ENCODE data around the gene NPW.

NPW gene

DNA sequence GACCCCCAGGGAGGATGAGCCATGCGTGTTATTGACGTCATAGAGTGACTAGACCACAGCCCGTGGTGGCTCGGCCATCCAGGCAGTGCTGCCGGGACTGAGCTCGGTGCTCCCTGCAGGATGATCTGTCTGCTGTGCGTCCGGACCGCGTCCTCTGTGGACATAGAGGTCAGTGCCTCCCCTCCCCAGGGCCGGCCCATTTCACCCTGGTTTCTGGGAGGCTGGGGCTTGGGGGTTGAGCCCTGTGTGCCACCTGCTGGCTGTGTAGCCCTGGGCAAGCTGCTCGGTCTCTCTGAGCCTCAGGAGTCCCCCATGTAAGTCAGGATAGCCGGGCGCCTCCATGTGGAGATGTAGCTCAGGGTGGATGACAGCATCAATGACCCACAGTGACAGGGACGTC is 36.5 kb downstream of the NPW start:
- no peak for DNase-seq (ENCODE audit: low read depth)
- H3K4me3 ChIP-seq (ENCODE audit: low read depth, low read length), result no peak overlapping the region
- TF ChIP-seq, protein P1, sequence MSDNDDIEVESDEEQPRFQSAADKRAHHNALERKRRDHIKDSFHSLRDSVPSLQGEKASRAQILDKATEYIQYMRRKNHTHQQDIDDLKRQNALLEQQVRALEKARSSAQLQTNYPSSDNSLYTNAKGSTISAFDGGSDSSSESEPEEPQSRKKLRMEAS (IDR thresholded peaks at IDR 0.05; ENCODE audit: low read depth, low read length), result no peak
- TF ChIP-seq, protein P2, sequence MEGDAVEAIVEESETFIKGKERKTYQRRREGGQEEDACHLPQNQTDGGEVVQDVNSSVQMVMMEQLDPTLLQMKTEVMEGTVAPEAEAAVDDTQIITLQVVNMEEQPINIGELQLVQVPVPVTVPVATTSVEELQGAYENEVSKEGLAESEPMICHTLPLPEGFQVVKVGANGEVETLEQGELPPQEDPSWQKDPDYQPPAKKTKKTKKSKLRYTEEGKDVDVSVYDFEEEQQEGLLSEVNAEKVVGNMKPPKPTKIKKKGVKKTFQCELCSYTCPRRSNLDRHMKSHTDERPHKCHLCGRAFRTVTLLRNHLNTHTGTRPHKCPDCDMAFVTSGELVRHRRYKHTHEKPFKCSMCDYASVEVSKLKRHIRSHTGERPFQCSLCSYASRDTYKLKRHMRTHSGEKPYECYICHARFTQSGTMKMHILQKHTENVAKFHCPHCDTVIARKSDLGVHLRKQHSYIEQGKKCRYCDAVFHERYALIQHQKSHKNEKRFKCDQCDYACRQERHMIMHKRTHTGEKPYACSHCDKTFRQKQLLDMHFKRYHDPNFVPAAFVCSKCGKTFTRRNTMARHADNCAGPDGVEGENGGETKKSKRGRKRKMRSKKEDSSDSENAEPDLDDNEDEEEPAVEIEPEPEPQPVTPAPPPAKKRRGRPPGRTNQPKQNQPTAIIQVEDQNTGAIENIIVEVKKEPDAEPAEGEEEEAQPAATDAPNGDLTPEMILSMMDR (IDR thresholded peaks at IDR 0.05; ENCODE audit: low read depth, low read length), result no peak
- TF ChIP-seq MYC (IDR thresholded peaks at IDR 0.05; ENCODE audit: low read depth, low read length), result no peak
- TF ChIP-seq POLR2A (IDR thresholded peaks at IDR 0.05; ENCODE audit: extremely low read depth, insufficient read length), result no peak

DNA sequence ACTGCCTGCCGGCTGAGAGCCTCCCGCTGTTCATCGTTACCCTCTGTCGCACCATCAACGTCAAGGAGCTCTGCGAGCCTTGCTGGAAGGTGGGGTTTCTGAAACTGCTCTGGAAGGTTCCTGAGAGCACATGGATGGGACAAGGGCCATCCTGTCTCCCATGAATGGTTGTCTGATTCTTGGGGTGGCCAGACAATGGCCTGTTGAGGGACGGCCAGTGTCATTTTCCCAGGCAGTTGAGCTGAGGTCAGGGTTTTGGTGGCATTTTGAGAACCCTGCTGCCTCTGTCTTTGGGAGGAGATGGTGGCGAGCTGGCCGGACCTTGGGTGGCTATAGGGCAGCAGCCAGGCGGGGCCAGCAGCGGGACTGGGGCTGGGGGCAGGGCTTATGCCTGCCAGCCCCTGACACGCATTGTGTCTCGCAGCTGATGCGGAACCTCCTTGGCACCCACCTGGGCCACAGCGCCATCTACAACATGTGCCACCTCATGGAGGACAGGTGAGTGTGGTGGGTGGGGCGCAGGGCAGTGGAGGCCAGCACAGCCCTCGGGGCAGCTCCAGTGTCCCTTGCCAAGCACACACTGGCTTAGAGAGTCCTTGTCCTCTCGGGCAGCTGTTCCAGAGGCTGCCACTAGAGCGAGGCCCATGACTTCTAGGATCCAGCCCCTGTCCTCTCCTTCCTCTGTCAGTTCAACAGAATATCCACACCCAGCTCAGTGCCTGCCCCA is 37.3 kb downstream of the NPW start:
- peak; percentile 29 for DNase-seq (ENCODE audit: low read depth)

DNA sequence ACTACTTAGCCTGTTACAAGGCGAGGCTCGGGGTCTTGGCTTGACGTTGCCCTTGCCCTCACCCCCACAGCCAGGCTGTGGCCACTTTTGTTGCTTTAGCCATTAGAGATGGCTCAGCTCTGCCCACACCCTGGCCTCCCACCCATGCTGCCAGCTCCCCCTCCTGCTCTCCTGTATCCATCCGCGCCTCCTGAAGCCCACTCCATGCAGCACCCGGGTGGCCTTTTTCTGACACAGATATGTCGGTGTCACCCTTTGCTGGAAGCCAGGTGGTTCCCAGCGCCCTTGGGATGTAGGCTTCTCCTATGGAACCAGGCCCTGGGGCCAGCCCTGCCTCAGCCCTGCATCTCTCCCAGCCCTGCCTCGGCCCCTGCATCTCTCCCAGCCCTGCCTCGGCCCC is 37.9 kb downstream of the NPW start:
- TF ChIP-seq, protein P2 (IDR thresholded peaks at IDR 0.05; ENCODE audit: low read depth, low read length), result no peak
- TF ChIP-seq, protein P1 (IDR thresholded peaks at IDR 0.05; ENCODE audit: low read depth, low read length), result no peak
- no peak for TF ChIP-seq POLR2A (IDR thresholded peaks at IDR 0.05; ENCODE audit: extremely low read depth, insufficient read length)
- no peak for TF ChIP-seq MYC (IDR thresholded peaks at IDR 0.05; ENCODE audit: low read depth, low read length)
- no peak overlapping the region for H3K4me3 ChIP-seq (ENCODE audit: low read depth, low read length)
- DNase-seq (ENCODE audit: low read depth), result no peak

More for the DNA sequence above, 37.3 kb downstream of the NPW start:
- TF ChIP-seq, protein P2 (IDR thresholded peaks at IDR 0.05; ENCODE audit: low read depth, low read length), result peak; percentile 20
- TF ChIP-seq MYC (IDR thresholded peaks at IDR 0.05; ENCODE audit: low read depth, low read length), result no peak
- H3K4me3 ChIP-seq (ENCODE audit: low read depth, low read length), result no peak overlapping the region

DNA sequence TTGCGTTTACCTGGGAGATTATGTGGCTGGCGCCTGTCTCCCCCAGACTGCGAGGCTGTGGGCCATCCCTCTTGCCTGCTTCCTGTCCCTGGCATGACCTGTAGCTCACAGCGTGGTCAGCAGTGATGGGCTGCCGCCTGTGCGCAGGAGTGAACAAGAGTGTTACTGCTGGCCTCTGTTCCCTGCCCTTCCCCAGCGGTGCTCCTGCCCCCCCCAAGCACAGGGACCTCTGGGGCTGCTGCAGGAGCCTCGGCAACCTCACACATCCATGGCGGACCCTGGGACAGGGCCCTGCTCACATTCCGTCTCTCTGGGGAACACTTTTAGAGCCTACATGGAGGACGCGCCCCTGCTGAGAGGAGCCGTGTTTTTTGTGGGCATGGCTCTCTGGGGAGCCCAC is 38.8 kb downstream of the NPW start:
- TF ChIP-seq, protein P2 (IDR thresholded peaks at IDR 0.05; ENCODE audit: low read depth, low read length), result no peak
- TF ChIP-seq, protein P1 (IDR thresholded peaks at IDR 0.05; ENCODE audit: low read depth, low read length), result no peak
- TF ChIP-seq MYC (IDR thresholded peaks at IDR 0.05; ENCODE audit: low read depth, low read length) (no peak), POLR2A (IDR thresholded peaks at IDR 0.05; ENCODE audit: extremely low read depth, insufficient read length) (no peak)
- no peak overlapping the region for H3K4me3 ChIP-seq (ENCODE audit: low read depth, low read length)
- no peak for DNase-seq (ENCODE audit: low read depth)

DNA sequence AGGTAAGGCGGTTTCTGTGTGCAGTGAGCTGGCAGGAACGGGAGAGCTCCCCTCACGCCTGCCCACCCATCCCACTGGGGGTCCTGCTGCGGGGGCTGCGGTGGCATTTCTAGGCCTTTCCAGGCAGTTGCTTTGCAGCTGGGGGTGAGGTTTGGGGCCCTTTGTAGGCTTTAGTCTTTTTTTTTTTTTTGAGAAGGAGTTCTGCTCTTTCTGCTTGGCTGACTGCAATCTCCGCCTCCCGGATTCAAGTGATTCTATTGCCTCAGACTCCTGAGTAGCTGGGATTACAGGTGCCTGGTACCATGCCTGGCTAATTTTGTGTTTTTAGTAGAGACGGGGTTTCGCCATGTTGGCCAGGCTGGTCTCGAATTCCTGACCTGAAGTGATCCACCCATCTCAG is 39.3 kb downstream of the NPW start:
- no peak for DNase-seq (ENCODE audit: low read depth)
- H3K4me3 ChIP-seq (ENCODE audit: low read depth, low read length), result no peak overlapping the region
- no peak for TF ChIP-seq POLR2A (IDR thresholded peaks at IDR 0.05; ENCODE audit: extremely low read depth, insufficient read length)

DNA sequence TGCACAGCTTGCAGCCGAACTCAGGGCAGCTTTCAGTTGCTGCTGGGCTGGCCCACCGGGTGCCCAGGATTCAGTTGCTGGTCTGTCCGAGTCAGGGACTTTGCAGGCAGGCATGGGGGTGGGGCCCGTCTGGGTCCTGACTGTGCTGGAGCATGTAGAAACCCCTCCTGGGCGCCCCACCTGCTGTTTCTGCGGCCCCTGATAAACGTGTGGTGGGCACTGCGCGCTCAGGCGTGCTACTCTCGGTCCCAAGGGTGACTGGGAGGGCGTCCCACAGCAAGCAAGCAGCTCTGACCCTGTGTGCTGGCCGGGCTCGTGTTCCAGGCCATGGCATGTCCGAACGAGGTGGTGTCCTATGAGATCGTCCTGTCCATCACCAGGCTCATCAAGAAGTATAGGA is 40.8 kb downstream of the NPW start:
- TF ChIP-seq MYC (IDR thresholded peaks at IDR 0.05; ENCODE audit: low read depth, low read length), result no peak
- no peak overlapping the region for H3K4me3 ChIP-seq (ENCODE audit: low read depth, low read length)
- DNase-seq (ENCODE audit: low read depth), result no peak

DNA sequence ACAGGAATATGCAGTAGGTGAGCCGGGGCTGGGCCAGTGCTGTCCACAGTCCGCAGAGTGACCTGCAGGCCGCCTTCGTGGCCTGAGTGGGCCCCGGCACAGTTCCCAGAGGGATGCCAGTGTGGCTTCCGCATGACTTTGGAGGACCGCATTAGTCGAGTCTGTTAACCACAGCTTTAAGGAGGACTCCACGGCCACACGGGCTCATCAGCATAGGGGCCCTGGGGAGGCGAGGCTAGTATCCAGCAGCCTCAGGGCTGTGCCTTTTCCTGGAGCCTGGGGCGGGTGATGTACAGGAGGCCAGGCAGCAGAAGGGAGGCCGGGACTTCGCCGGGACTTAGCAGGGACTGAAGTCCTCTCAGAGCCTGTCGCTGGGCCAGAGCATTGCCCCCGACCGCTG is 41.4 kb downstream of the NPW start:
- H3K4me3 ChIP-seq (ENCODE audit: low read depth, low read length), result no peak overlapping the region
- DNase-seq (ENCODE audit: low read depth), result no peak
- TF ChIP-seq, protein P2 (IDR thresholded peaks at IDR 0.05; ENCODE audit: low read depth, low read length), result no peak
- no peak for TF ChIP-seq MYC (IDR thresholded peaks at IDR 0.05; ENCODE audit: low read depth, low read length)
- TF ChIP-seq POLR2A (IDR thresholded peaks at IDR 0.05; ENCODE audit: extremely low read depth, insufficient read length), result no peak
- TF ChIP-seq, protein P1 (IDR thresholded peaks at IDR 0.05; ENCODE audit: low read depth, low read length), result no peak

Measured in NB4 (cell line).